SK-N-SH (cell line): ENCODE data around the gene STK17B.

ENCODE experiments used
- EP300 ChIP-seq, 2 experiments: IDR thresholded peaks; 2 replicates each; pipeline versions ENCODE4 v1.4.0 to v1.6.1; 2012; ENCODE audit warnings: borderline replicate concordance in 1 of 2, low read depth in 1 of 2, low read length in 1 of 2
- MXI1 ChIP-seq: IDR thresholded peaks from 2 replicates; pipeline ENCODE4 v1.6.1; 2012; ENCODE audit warnings: mild to moderate bottlenecking, low read depth, low read length, improper control_type of control experiment
- POLR2AphosphoS5 ChIP-seq: IDR thresholded peaks from 2 replicates; pipeline ENCODE4 v1.6.1; 2012; ENCODE audit warnings: low read depth, low read length
- RFX5 ChIP-seq: IDR thresholded peaks from 2 replicates; pipeline ENCODE4 v1.6.1; 2012; ENCODE audit warnings: mild to moderate bottlenecking, improper control_type of control experiment, low read length
- SMC3 ChIP-seq: IDR thresholded peaks from 2 replicates; pipeline ENCODE4 v1.6.1; 2012; ENCODE audit warnings: low read depth, low read length, improper control_type of control experiment
- TF ChIP-seq, protein P1 (sequence below): fragments of 200-600 bp; sonication (generic); IDR thresholded peaks from 2 replicates; pipeline ENCODE4 v1.6.1; 2017; ENCODE audit warnings: antibody characterized with exemption, mild to moderate bottlenecking, moderate library complexity

DNA sequence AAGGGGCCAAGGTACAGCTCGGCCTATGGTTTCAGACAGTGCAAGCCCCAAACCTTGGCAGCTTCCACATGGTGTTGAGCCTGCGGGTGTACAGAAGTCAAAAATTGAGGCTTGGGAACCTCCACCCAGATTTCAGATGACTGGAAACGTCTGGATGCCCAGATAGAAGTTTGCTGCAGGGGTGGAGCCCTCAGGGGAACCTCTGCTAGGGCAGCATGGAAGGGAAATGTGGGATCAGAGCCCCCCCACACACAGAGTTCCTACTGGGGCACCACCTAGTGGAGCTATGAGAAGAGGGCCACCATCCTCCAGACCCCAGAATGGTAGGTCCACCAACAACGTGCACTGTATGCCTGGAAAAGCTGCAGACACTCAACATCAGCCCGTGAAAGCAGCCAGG lies 87.8 kb downstream of the STK17B start:
- TF ChIP-seq, protein P1, sequence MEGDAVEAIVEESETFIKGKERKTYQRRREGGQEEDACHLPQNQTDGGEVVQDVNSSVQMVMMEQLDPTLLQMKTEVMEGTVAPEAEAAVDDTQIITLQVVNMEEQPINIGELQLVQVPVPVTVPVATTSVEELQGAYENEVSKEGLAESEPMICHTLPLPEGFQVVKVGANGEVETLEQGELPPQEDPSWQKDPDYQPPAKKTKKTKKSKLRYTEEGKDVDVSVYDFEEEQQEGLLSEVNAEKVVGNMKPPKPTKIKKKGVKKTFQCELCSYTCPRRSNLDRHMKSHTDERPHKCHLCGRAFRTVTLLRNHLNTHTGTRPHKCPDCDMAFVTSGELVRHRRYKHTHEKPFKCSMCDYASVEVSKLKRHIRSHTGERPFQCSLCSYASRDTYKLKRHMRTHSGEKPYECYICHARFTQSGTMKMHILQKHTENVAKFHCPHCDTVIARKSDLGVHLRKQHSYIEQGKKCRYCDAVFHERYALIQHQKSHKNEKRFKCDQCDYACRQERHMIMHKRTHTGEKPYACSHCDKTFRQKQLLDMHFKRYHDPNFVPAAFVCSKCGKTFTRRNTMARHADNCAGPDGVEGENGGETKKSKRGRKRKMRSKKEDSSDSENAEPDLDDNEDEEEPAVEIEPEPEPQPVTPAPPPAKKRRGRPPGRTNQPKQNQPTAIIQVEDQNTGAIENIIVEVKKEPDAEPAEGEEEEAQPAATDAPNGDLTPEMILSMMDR = no peak
- TF ChIP-seq MXI1 (no peak), POLR2AphosphoS5 (no peak), RFX5 (no peak), EP300 (IDR thresholded peaks at IDR 0.05; ENCODE audit: borderline replicate concordance in 1 of 2, low read depth in 1 of 2, low read length in 1 of 2) (no peak), SMC3 (no peak)
